ENCODE results near the gene PDE4D. TPM values are rescaled to one million over a fixed set of nuclear protein-coding genes. Genes with fewer than 3 reads are reported as not detected.
"Not testable (repeated sequence)": the region's sequence is repeated elsewhere in the genome, so short reads cannot be mapped to it uniquely, and the experiment has no call there.

The PDE4D gene
- total RNA-seq, 4 donors from 2014 or later = 15.9 to 66.3 (median 48.7) TPM

GRCh38 chr5:59466271-59466670, 427.3 kb downstream of the PDE4D start:
- H3K4me3 ChIP-seq = no peak overlapping the region
- H3K36me3 ChIP-seq = no peaks in the 10 kb centered on the region
- no peaks in the 10 kb centered on the region for H3K27me3 ChIP-seq
- H3K4me1 ChIP-seq = no peaks in the 10 kb centered on the region
- H3K9me3 ChIP-seq = no peaks in the 10 kb centered on the region
- TF ChIP-seq EP300 (IDR thresholded peaks at IDR 0.05) = no peak
- no peak for TF ChIP-seq POLR2A (IDR thresholded peaks at IDR 0.05)
- no peak for TF ChIP-seq CTCF (IDR thresholded peaks at IDR 0.05)
- no peak for DNase-seq (ENCODE audit: low spot score in 2 of 2)
- H3K27ac ChIP-seq = no peak overlapping the region
- WGBS, 2 donors = 43 to 50% methylated on average over 2 of the region's 2 CpGs

- Histone ChIP-seq H3K4me3 (no peak overlapping the region), H3K9me3 (no peaks in the 10 kb centered on the region), H3K36me3 (no peaks in the 10 kb centered on the region), H3K27me3 (no peaks in the 10 kb centered on the region), H3K4me1 (no peaks in the 10 kb centered on the region), H3K27ac (no peak overlapping the region)
- no peak for TF ChIP-seq CTCF (IDR thresholded peaks at IDR 0.05)
- TF ChIP-seq EP300 (IDR thresholded peaks at IDR 0.05) = no peak
- no peak for TF ChIP-seq POLR2A (IDR thresholded peaks at IDR 0.05)
- no peak for DNase-seq (ENCODE audit: low spot score in 2 of 2)
- 93 to 94% methylated on average over 3 of the region's 3 CpGs for WGBS, 2 donors
These were observed 428.6 kb downstream of the PDE4D start for GRCh38 chr5:59464969-59465368.

- not testable (repeated sequence) for H3K27ac ChIP-seq; H3K36me3 ChIP-seq; H3K4me1 ChIP-seq; H3K27me3 ChIP-seq; DNase-seq (ENCODE audit: low spot score in 2 of 2); H3K4me3 ChIP-seq; H3K9me3 ChIP-seq
- WGBS, 2 donors = 60 to 81% methylated on average over 3 to 4 of the region's 4 CpGs
These were observed 429.8 kb downstream of the PDE4D start for GRCh38 chr5:59463618-59464166.

- no peaks in the 10 kb centered on the region for H3K27me3 ChIP-seq
- no peaks in the 10 kb centered on the region for H3K4me1 ChIP-seq
- 85 to 98% methylated on average over 1 of the region's 1 CpG for WGBS, 2 donors
- H3K36me3 ChIP-seq = no peaks in the 10 kb centered on the region
- no peak for DNase-seq (ENCODE audit: low spot score in 2 of 2)
- H3K9me3 ChIP-seq = no peaks in the 10 kb centered on the region
- H3K27ac ChIP-seq = no peak overlapping the region
- H3K4me3 ChIP-seq = no peak overlapping the region
- TF ChIP-seq POLR2A (IDR thresholded peaks at IDR 0.05) = no peak
- TF ChIP-seq CTCF (IDR thresholded peaks at IDR 0.05) = no peak
- no peak for TF ChIP-seq EP300 (IDR thresholded peaks at IDR 0.05)
These were observed 430.6 kb downstream of the PDE4D start for GRCh38 chr5:59462956-59463355.

GRCh38 chr5:59460368-59461153, 433.0 kb downstream of the PDE4D start:
- DNase-seq (ENCODE audit: low spot score in 2 of 2) = no peak
- H3K9me3 ChIP-seq = no peaks in the 10 kb centered on the region
- no peak for TF ChIP-seq POLR2A (IDR thresholded peaks at IDR 0.05)
- TF ChIP-seq CTCF (IDR thresholded peaks at IDR 0.05) = no peak
- no peak for TF ChIP-seq EP300 (IDR thresholded peaks at IDR 0.05)
- no peaks in the 10 kb centered on the region for H3K27me3 ChIP-seq
- H3K4me3 ChIP-seq = no peak overlapping the region
- H3K27ac ChIP-seq = no peak overlapping the region
- no peaks in the 10 kb centered on the region for H3K36me3 ChIP-seq
- H3K4me1 ChIP-seq = no peaks in the 10 kb centered on the region
- WGBS, 2 donors = 61 to 73% methylated on average over 3 to 4 of the region's 4 CpGs

Data from tibial nerve (tissue), 4 donors.